ENCODE data around the gene SUPT4H1.

DNA sequence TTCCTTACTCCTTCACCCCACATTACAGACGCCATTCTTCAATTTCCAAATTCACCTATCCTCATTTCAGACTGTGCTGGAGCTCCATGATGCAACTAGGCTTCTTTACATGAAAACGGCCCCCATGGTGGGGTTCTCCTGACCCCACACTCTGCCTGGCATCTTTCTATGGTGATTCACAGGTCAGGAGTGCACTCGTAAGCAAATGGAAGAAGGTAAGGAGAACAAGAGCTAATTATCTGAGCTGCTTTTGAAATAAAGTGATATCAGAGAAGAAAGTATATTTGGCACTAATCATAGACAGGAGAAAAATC lies 27.5 kb upstream of the SUPT4H1 start:
- TF ChIP-seq POLR2AphosphoS5 (IDR thresholded peaks at IDR 0.05; ENCODE audit: low read depth, low read length) (no peak), TAF1 (IDR thresholded peaks at IDR 0.05; ENCODE audit: borderline replicate concordance, insufficient read depth, low read length) (no peak)
